Loucy (cell line): Measurements from ENCODE around the gene CCL5.

Source experiments
- H2AFZ ChIP-seq: fragments of 200-600 bp; sonication (generic); 2 replicates; pipeline ENCODE4 v1.6.0; 2016; ENCODE audit warnings: antibody characterized with exemption, mild to moderate bottlenecking, low read length, moderate library complexity
- H3F3A ChIP-seq: fragments of 200-600 bp; 2 replicates; pipeline ENCODE4 v1.6.0; 2016; ENCODE audit warnings: antibody characterized with exemption, low read depth, mild to moderate bottlenecking
- H3K27me3 ChIP-seq: fragments of 200-600 bp; sonication (generic); 2 replicates; pipeline ENCODE4 v1.6.1; 2014; ENCODE audit warnings: low read length, mild to moderate bottlenecking; ENCODE audit not compliant: insufficient read depth, poor library complexity, severe bottlenecking
- H3K36me3 ChIP-seq: fragments of 200-600 bp; sonication (generic); 2 replicates; pipeline ENCODE4 v1.6.1; 2016; ENCODE audit warnings: low read length; ENCODE audit not compliant: insufficient read depth
- H3K4me1 ChIP-seq: fragments of 200-600 bp; sonication (generic); 2 replicates; pipeline ENCODE4 v1.5.1; 2014; ENCODE audit warnings: low read length, mild to moderate bottlenecking; ENCODE audit not compliant: insufficient read depth, poor library complexity, severe bottlenecking
- H3K4me2 ChIP-seq: fragments of 200-600 bp; sonication (generic); 2 replicates; pipeline ENCODE4 v1.6.0; 2014; ENCODE audit warnings: antibody characterized with exemption, low read length, low read depth, mild to moderate bottlenecking; ENCODE audit not compliant: poor library complexity, severe bottlenecking
- H3K4me3 ChIP-seq: fragments of 200-600 bp; sonication (generic); 2 replicates; pipeline ENCODE4 v1.5.1; 2014; ENCODE audit warnings: low read length, mild to moderate bottlenecking, mixed read lengths; ENCODE audit not compliant: poor library complexity, severe bottlenecking
- H3K79me2 ChIP-seq: fragments of 200-600 bp; sonication (generic); 2 replicates; pipeline ENCODE4 v1.6.1; 2014; ENCODE audit warnings: low read length; ENCODE audit not compliant: insufficient read depth
- H3K9ac ChIP-seq: fragments of 200-600 bp; sonication (generic); 2 replicates; pipeline ENCODE4 v1.6.0; 2014; ENCODE audit warnings: mild to moderate bottlenecking, low read depth, low read length, moderate library complexity; ENCODE audit not compliant: poor library complexity, severe bottlenecking
- H3K9me2 ChIP-seq: fragments of 200-600 bp; sonication (generic); replicated peaks from 2 replicates; pipeline ENCODE4 v1.6.1; 2016; ENCODE audit warnings: low read depth, low read length, mixed read lengths
- H3K9me3 ChIP-seq: fragments of 200-600 bp; sonication (generic); 2 replicates; pipeline ENCODE4 v1.6.1; 2014; ENCODE audit warnings: mild to moderate bottlenecking, antibody characterized with exemption, low read length, low read depth; ENCODE audit not compliant: insufficient read depth
- H4K20me1 ChIP-seq: fragments of 200-600 bp; sonication (generic); 2 replicates; pipeline ENCODE4 v1.6.0; 2014; ENCODE audit warnings: antibody characterized with exemption, low read length, mild to moderate bottlenecking; ENCODE audit not compliant: insufficient read depth, poor library complexity, severe bottlenecking
- EZH2phosphoT487 ChIP-seq: fragments of 200-600 bp; IDR thresholded peaks from 2 replicates; pipeline ENCODE4 v1.6.1; 2018; ENCODE audit warnings: antibody characterized with exemption, mild to moderate bottlenecking, moderate library complexity, borderline replicate concordance
- TF ChIP-seq, protein P1 (sequence below): fragments of 200-600 bp; sonication (generic); conservative IDR thresholded peaks from 2 replicates; pipeline ENCODE4 v1.5.1; 2014; ENCODE audit warnings: mild to moderate bottlenecking, antibody characterized with exemption, low read length

The CCL5 gene

DNA sequence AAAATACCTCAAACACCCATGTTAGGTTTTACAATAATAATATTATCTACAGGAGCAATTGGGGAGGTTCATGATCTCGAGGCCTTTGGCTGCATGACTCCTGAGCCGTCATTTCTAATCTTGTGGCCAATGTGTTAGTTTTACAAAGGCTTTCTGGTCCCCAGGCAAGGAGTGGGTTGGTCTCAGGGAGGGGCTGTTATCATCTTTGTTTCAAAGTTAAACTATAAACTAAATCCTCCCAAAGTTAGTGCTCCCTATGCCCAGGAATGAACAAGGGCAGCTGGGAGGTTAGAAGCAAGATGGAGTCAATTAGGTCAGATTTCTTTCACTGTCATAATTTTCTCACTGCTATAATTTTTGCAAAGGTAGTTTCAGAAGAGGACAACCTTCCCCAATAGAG is 9.1 kb upstream of the CCL5 start:
- Histone ChIP-seq H3F3A (no peaks in the 10 kb centered on the region), H3K4me1 (peaks cover 12% of the 10 kb centered on the region), H2AFZ (no peak overlapping the region; the same call in 1 of the 2 replicates), H3K36me3 (no peaks in the 10 kb centered on the region), H3K9me3 (no peaks in the 10 kb centered on the region), H3K9ac (no peak overlapping the region), H3K9me2 (no peaks in the 10 kb centered on the region), H3K4me3 (no peak overlapping the region), H3K27me3 (no peaks in the 10 kb centered on the region), H3K4me2 (no peak overlapping the region), H4K20me1 (no peaks in the 10 kb centered on the region), H3K79me2 (no peaks in the 10 kb centered on the region)
- TF ChIP-seq, protein P1, sequence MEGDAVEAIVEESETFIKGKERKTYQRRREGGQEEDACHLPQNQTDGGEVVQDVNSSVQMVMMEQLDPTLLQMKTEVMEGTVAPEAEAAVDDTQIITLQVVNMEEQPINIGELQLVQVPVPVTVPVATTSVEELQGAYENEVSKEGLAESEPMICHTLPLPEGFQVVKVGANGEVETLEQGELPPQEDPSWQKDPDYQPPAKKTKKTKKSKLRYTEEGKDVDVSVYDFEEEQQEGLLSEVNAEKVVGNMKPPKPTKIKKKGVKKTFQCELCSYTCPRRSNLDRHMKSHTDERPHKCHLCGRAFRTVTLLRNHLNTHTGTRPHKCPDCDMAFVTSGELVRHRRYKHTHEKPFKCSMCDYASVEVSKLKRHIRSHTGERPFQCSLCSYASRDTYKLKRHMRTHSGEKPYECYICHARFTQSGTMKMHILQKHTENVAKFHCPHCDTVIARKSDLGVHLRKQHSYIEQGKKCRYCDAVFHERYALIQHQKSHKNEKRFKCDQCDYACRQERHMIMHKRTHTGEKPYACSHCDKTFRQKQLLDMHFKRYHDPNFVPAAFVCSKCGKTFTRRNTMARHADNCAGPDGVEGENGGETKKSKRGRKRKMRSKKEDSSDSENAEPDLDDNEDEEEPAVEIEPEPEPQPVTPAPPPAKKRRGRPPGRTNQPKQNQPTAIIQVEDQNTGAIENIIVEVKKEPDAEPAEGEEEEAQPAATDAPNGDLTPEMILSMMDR, result no peak
- TF ChIP-seq EZH2phosphoT487, result no peak

DNA sequence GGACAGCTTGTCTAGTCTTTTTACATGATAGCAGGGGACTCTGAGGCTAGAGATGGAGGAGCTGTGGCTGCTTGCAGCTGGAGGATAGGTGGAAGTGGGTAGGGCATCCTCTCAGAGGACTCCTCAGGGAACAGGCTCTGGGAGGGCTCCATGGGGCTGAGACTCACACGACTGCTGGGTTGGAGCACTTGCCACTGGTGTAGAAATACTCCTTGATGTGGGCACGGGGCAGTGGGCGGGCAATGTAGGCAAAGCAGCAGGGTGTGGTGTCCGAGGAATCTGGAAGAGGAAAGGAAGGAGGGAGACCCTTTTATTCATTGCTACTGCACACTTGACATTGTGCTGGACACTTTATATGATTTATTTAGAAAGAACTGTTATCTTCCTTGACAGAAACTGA is 1.8 kb downstream of the CCL5 start:
- Histone ChIP-seq H4K20me1 (no peaks in the 10 kb centered on the region), H3F3A (no peaks in the 10 kb centered on the region), H3K4me3 (no peak overlapping the region), H3K36me3 (no peaks in the 10 kb centered on the region), H3K4me2 (no peak overlapping the region), H3K9ac (no peak overlapping the region), H2AFZ (no peak overlapping the region), H3K4me1 (peaks cover 11% of the 10 kb centered on the region), H3K9me3 (no peaks in the 10 kb centered on the region), H3K27me3 (no peaks in the 10 kb centered on the region), H3K79me2 (no peaks in the 10 kb centered on the region), H3K9me2 (no peaks in the 10 kb centered on the region)
- TF ChIP-seq, protein P1, result no peak

DNA sequence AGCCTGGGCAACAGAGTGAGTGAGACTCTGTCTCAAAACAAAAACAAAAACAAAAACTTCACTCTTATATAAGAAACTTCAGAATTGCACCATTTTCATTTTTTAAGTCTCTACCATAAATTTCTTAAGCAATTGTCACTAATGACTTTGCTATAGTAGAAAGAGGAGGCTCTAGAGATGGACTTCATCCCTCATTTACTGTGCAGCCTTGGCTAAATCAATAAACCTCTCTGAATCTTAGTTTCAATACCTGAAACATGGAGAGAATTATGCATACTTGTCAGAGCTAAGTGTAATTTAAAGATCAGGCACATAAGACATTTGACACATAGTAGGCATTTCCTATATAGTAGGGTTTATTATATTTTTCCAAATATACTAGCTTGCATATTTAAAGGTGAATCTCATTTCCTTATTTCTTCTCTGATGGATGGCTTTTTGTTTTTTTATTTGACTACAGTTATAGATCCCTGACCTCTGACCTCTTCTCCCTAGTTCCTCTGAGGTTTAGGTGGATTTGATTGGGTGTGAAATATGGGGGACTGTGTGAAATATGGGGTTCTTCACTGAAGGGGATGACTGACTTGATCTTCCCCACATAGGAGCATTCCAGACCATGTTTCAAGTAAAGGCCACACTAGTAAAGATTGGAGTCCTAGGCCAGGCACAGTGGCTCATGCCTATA is 2.7 kb downstream of the CCL5 start:
- H3K9ac ChIP-seq, result no peak overlapping the region
- H3F3A ChIP-seq, result no peaks in the 10 kb centered on the region
- no peak overlapping the region for H2AFZ ChIP-seq
- no peaks in the 10 kb centered on the region for H4K20me1 ChIP-seq
- no peaks in the 10 kb centered on the region for H3K36me3 ChIP-seq
- no peak overlapping the region for H3K4me3 ChIP-seq
- TF ChIP-seq, protein P1, result no peak
- no peak for TF ChIP-seq EZH2phosphoT487
- peaks cover 11% of the 10 kb centered on the region for H3K4me1 ChIP-seq
- H3K79me2 ChIP-seq, result no peaks in the 10 kb centered on the region
- no peaks in the 10 kb centered on the region for H3K27me3 ChIP-seq
- no peaks in the 10 kb centered on the region for H3K9me2 ChIP-seq
- H3K4me2 ChIP-seq, result no peak overlapping the region
- no peaks in the 10 kb centered on the region for H3K9me3 ChIP-seq
